SK-N-SH (cell line): Measurements from ENCODE around the gene TUBB4A. TPM values are rescaled to one million over a fixed set of nuclear protein-coding genes. Genes with fewer than 3 reads are reported as not detected.

Source experiments
- CTCF ChIA-PET: fragments of 300-600, 350-600 bp; formaldehyde crosslinking; extraction: SDS; loops from one replicate; lab custom pipeline; 2021; lab: Yijun Ruan, JAX
- POLR2A ChIA-PET: fragments of 350-600 bp; sonication (Branson Sonifier 250); formaldehyde crosslinking; extraction: SDS; loops from one replicate; lab custom pipeline; 2020; ENCODE audit warnings: antibody characterized with exemption, inconsistent platforms; lab: Yijun Ruan, JAX
- DNase-seq: peaks from one replicate; pipeline ENCODE4 v3.0.0; 2012
- H2AFZ ChIP-seq: fragments of 200-600 bp; sonication (generic); 2 replicates; pipeline ENCODE4 v1.8.1; 2016; ENCODE audit warnings: antibody characterized with exemption, mild to moderate bottlenecking, low read depth
- H3F3A ChIP-seq: fragments of 200-600 bp; sonication (generic); replicated peaks from 2 replicates; pipeline ENCODE3; 2016; ENCODE audit warnings: antibody characterized with exemption, mild to moderate bottlenecking; ENCODE audit not compliant: insufficient read depth
- H3K27ac ChIP-seq, 2 experiments: fragments of 200-500 bp in 1 of 2; fragments of 200-600 bp in 1 of 2; sonication (Bioruptor generic) in 1 of 2; sonication (generic), shearing (Covaris generic) in 1 of 2; 2 replicates each; pipeline versions ENCODE4 v1.5.1 to v1.6.1; 2014 to 2016; ENCODE audit warnings: low read depth in 2 of 2, inconsistent platforms in 1 of 2, low read length in 1 of 2, mild to moderate bottlenecking in 1 of 2, mixed read lengths in 1 of 2
- H3K27me3 ChIP-seq: fragments of 200-600 bp; sonication (generic), shearing (Covaris generic); 2 replicates; pipeline ENCODE4 v1.6.1; 2016; ENCODE audit warnings: mixed run types; ENCODE audit not compliant: insufficient read depth
- H3K36me3 ChIP-seq, 2 experiments: fragments of 200-500 bp in 1 of 2; fragments of 200-600 bp in 1 of 2; sonication (Bioruptor generic) in 1 of 2; sonication (generic) in 1 of 2; replicated peaks in 1 of 2; 2 replicates each; pipeline versions ENCODE3 to v1.5.1; 2014 to 2016; ENCODE audit warnings: low read length in 1 of 2, mild to moderate bottlenecking in 1 of 2; ENCODE audit not compliant: insufficient read depth in 2 of 2, control insufficient read depth in 1 of 2
- H3K4me1 ChIP-seq, 2 experiments: fragments of 200-500 bp in 1 of 2; fragments of 200-600 bp in 1 of 2; sonication (Bioruptor generic) in 1 of 2; sonication (generic), shearing (Covaris generic) in 1 of 2; 2 replicates each; pipeline versions ENCODE4 v1.5.1 to v1.6.1; 2014 to 2016; ENCODE audit warnings: low read depth in 1 of 2, low read length in 1 of 2, mixed run types in 1 of 2; ENCODE audit not compliant: insufficient read depth in 2 of 2, control insufficient read depth in 1 of 2
- H3K4me2 ChIP-seq: fragments of 200-600 bp; sonication (generic), shearing (Covaris generic); 2 replicates; pipeline ENCODE4 v1.6.1; 2017; ENCODE audit warnings: mixed run types
- H3K4me3 ChIP-seq, 2 experiments: fragments of 200-500 bp in 1 of 2; fragments of 200-600 bp in 1 of 2; sonication (Bioruptor generic) in 1 of 2; sonication (generic), shearing (Covaris generic) in 1 of 2; 2 replicates each; pipeline versions ENCODE4 v1.5.1 to v1.8.1; 2014 to 2016; ENCODE audit warnings: low read depth in 2 of 2, inconsistent platforms in 1 of 2, low read length in 1 of 2, mild to moderate bottlenecking in 1 of 2, mixed read lengths in 1 of 2, moderate library complexity in 1 of 2
- H3K79me2 ChIP-seq: fragments of 200-600 bp; sonication (generic); 2 replicates; pipeline ENCODE4 v1.8.1; 2017; ENCODE audit warnings: mild to moderate bottlenecking; ENCODE audit not compliant: insufficient read depth
- H3K9ac ChIP-seq: fragments of 200-600 bp; sonication (generic); 2 replicates; pipeline ENCODE4 v1.6.1; 2017; ENCODE audit warnings: mixed run types
- H3K9me2 ChIP-seq: fragments of 200-600 bp; sonication (generic); 2 replicates; pipeline ENCODE4 v1.6.1; 2017; ENCODE audit warnings: mixed run types
- H3K9me3 ChIP-seq: fragments of 200-600 bp; sonication (generic); 2 replicates; pipeline ENCODE4 v1.6.1; 2017; ENCODE audit warnings: mixed run types, mild to moderate bottlenecking, moderate library complexity
- H4K20me1 ChIP-seq: fragments of 200-600 bp; sonication (generic); 2 replicates; pipeline ENCODE4 v1.6.1; 2017; ENCODE audit warnings: mild to moderate bottlenecking, mixed run types; ENCODE audit not compliant: insufficient read depth
- EZH2phosphoT487 ChIP-seq: fragments of 200-600 bp; sonication (generic); IDR thresholded peaks from 2 replicates; pipeline ENCODE4 v1.6.1; 2017; ENCODE audit warnings: low read depth, mixed run types, mild to moderate bottlenecking, antibody characterized with exemption, moderate library complexity, borderline replicate concordance
- FOXJ3 ChIP-seq: sonication (generic); formaldehyde crosslinking; IDR thresholded peaks from 2 replicates; pipeline ENCODE4 v1.5.1; 2020; ENCODE audit warnings: mild to moderate bottlenecking, missing genetic modification reagents
- GABPA ChIP-seq: IDR thresholded peaks from 2 replicates; pipeline ENCODE4 v1.4.0; 2012; ENCODE audit warnings: low read depth, mild to moderate bottlenecking
- GATA2 ChIP-seq: sonication (generic); formaldehyde crosslinking; IDR thresholded peaks from 2 replicates; pipeline ENCODE4 v1.5.0; 2020; ENCODE audit warnings: mild to moderate bottlenecking, missing genetic modification reagents
- MXI1 ChIP-seq: IDR thresholded peaks from 2 replicates; pipeline ENCODE4 v1.6.1; 2012; ENCODE audit warnings: mild to moderate bottlenecking, low read depth, low read length, improper control_type of control experiment
- PBX3 ChIP-seq: IDR thresholded peaks from 2 replicates; pipeline ENCODE4; 2012
- POLR2AphosphoS5 ChIP-seq: IDR thresholded peaks from 2 replicates; pipeline ENCODE4 v1.6.1; 2012; ENCODE audit warnings: low read depth, low read length
- RCOR1 ChIP-seq: fragments of 150-350 bp; IDR thresholded peaks from 2 replicates; pipeline ENCODE4 v1.6.1; 2017; ENCODE audit warnings: antibody characterized with exemption, low read length
- SMC3 ChIP-seq: IDR thresholded peaks from 2 replicates; pipeline ENCODE4 v1.6.1; 2012; ENCODE audit warnings: low read depth, low read length, improper control_type of control experiment
- TAF1 ChIP-seq: IDR thresholded peaks from 2 replicates; pipeline ENCODE4 v1.6.1; 2012; ENCODE audit warnings: low read depth, mild to moderate bottlenecking, low read length, moderate library complexity, borderline replicate concordance
- TCF12 ChIP-seq: IDR thresholded peaks from 2 replicates; pipeline ENCODE4 v1.4.0; 2012
- TEAD4 ChIP-seq: IDR thresholded peaks from 2 replicates; pipeline ENCODE4 v1.4.0; 2012; ENCODE audit warnings: mild to moderate bottlenecking, borderline replicate concordance; ENCODE audit not compliant: insufficient read depth
- YY1 ChIP-seq: IDR thresholded peaks from 2 replicates; pipeline ENCODE4 v1.4.0; 2012; ENCODE audit warnings: low read depth, mild to moderate bottlenecking
- WGBS: methylation state at CpG from one replicate; pipeline ENCODE4 v1.1.6; 2017; ENCODE audit warnings: low lambda C conversion rate; 5-methylcytosine and 5-hydroxymethylcytosine counted together
- polyA plus RNA-seq, 3 experiments: library from polyadenylated mRNA; depleted of rRNA; stranded (reverse); fragments of >200 nt; gene quantifications; 2 replicates each; pipeline ENCODE4 v1.2.3, GENCODE V29; 2012
- TF ChIP-seq, protein P1 (sequence below): fragments of 150-350 bp; IDR thresholded peaks from 2 replicates; pipeline ENCODE4 v1.6.1; 2017; ENCODE audit warnings: antibody characterized with exemption, low read length, low read depth, borderline replicate concordance
- TF ChIP-seq, protein P2 (sequence below): IDR thresholded peaks from 2 replicates; pipeline ENCODE4 v1.4.0; 2012; ENCODE audit warnings: low read depth, borderline replicate concordance
- TF ChIP-seq, protein P3 (sequence below): fragments of 150-350 bp; IDR thresholded peaks from 2 replicates; pipeline ENCODE4 v1.6.1; 2016; ENCODE audit warnings: mild to moderate bottlenecking, low read depth, low read length
- TF ChIP-seq, protein P4 (sequence below): IDR thresholded peaks from 2 replicates; pipeline ENCODE4 v1.4.0; 2012; ENCODE audit warnings: low read depth

Gene TUBB4A
- polyA plus RNA-seq, 1 of the 3 experiments (the other 2 are of a cell fraction) = 4.5 TPM

DNA sequence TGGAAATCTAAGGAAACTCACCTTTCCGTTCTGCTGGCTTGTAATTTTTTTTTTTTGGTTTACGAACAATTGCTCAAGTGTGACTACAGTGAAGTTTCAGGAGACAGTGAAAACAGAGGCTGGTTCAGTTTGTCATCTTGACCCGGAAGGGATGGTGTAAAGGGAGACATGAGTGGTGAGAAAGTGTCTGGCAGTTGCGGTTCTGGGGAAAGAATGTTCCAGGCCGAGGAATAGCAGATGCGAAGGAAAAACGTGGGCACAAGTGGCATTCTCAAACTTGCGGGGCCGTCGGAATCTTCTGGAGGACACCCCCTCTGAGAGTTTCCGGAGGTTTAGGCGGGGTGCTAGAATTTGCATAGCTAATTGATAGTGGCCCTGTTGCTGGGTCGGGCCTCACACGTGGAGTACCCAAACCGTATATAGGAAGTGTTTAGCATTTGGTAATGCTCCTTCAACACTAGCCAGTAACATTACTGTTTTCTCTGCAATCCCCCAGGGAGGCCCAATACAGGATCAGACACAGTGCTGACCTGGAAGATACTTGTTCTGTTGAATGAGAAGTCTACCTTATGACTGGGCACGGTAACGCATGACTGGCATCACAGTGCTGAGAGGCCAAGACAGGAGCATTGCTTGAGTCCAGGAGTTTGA lies 25.9 kb upstream of the TUBB4A start:
- Histone ChIP-seq H3K4me1 (no peaks in the 10 kb centered on the region; a peak in 1 of 4 replicates), H3K27me3 (peaks cover 15% of the 10 kb centered on the region; the same call in 1 of the 2 replicates), H3K4me2 (no peak overlapping the region), H4K20me1 (no peaks in the 10 kb centered on the region), H3K27ac (no peak overlapping the region), H3K36me3 (no peaks in the 10 kb centered on the region), H3K79me2 (peaks cover 14% of the 10 kb centered on the region), H3K9me3 (no peaks in the 10 kb centered on the region), H2AFZ (no peak overlapping the region), H3K9ac (no peak overlapping the region), H3K9me2 (no peaks in the 10 kb centered on the region), H3K4me3 (no peak overlapping the region), H3F3A (peaks cover 4% of the 10 kb centered on the region)
- ChIA-PET POLR2A (no interaction called here), CTCF (interaction anchor here (1.9 kb wide), 1 partner anchor 11 kb away, joined by 6 read pairs; no protein-coding TSS in a partner anchor)
- 69% methylated on average over 17 of the region's 17 CpGs for WGBS
- TF ChIP-seq, protein P1, sequence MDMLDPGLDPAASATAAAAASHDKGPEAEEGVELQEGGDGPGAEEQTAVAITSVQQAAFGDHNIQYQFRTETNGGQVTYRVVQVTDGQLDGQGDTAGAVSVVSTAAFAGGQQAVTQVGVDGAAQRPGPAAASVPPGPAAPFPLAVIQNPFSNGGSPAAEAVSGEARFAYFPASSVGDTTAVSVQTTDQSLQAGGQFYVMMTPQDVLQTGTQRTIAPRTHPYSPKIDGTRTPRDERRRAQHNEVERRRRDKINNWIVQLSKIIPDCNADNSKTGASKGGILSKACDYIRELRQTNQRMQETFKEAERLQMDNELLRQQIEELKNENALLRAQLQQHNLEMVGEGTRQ = no peak
- TF ChIP-seq SMC3 (no peak), TEAD4 (no peak), TCF12 (no peak), GABPA (no peak), GATA2 (CRISPR knock-in tag) (no peak), RCOR1 (no peak), PBX3 (no peak), EZH2phosphoT487 (no peak)
- TF ChIP-seq, protein P2, sequence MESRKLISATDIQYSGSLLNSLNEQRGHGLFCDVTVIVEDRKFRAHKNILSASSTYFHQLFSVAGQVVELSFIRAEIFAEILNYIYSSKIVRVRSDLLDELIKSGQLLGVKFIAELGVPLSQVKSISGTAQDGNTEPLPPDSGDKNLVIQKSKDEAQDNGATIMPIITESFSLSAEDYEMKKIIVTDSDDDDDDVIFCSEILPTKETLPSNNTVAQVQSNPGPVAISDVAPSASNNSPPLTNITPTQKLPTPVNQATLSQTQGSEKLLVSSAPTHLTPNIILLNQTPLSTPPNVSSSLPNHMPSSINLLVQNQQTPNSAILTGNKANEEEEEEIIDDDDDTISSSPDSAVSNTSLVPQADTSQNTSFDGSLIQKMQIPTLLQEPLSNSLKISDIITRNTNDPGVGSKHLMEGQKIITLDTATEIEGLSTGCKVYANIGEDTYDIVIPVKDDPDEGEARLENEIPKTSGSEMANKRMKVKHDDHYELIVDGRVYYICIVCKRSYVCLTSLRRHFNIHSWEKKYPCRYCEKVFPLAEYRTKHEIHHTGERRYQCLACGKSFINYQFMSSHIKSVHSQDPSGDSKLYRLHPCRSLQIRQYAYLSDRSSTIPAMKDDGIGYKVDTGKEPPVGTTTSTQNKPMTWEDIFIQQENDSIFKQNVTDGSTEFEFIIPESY = no peak
- no peak for DNase-seq

GRCh38 chr19:6524311-6524710 lies 22.2 kb upstream of the TUBB4A start:
- Histone ChIP-seq H3K79me2 (no peaks in the 10 kb centered on the region), H3F3A (peaks cover under 1% of the 10 kb centered on the region), H2AFZ (no peak overlapping the region), H3K4me2 (no peak overlapping the region), H3K4me1 (no peaks in the 10 kb centered on the region), H3K36me3 (no peaks in the 10 kb centered on the region), H3K9me2 (no peaks in the 10 kb centered on the region), H3K27me3 (no peaks in the 10 kb centered on the region), H3K4me3 (no peak overlapping the region), H4K20me1 (no peaks in the 10 kb centered on the region), H3K9ac (no peak overlapping the region), H3K9me3 (no peaks in the 10 kb centered on the region), H3K27ac (no peak overlapping the region)
- ChIA-PET CTCF (interaction anchor here (0.7 kb wide), 1 partner anchor 339 kb away, joined by 4 read pairs; no protein-coding TSS in a partner anchor), POLR2A (no interaction called here)
- DNase-seq = no peak
- 78% methylated on average over 2 of the region's 2 CpGs for WGBS
- TF ChIP-seq PBX3 (no peak), TAF1 (no peak), POLR2AphosphoS5 (no peak), MXI1 (no peak), FOXJ3 (no peak), EZH2phosphoT487 (no peak), YY1 (no peak), SMC3 (no peak)
- TF ChIP-seq, protein P1 = no peak
- TF ChIP-seq, protein P3, sequence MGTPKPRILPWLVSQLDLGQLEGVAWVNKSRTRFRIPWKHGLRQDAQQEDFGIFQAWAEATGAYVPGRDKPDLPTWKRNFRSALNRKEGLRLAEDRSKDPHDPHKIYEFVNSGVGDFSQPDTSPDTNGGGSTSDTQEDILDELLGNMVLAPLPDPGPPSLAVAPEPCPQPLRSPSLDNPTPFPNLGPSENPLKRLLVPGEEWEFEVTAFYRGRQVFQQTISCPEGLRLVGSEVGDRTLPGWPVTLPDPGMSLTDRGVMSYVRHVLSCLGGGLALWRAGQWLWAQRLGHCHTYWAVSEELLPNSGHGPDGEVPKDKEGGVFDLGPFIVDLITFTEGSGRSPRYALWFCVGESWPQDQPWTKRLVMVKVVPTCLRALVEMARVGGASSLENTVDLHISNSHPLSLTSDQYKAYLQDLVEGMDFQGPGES = no peak
- TF ChIP-seq, protein P4, sequence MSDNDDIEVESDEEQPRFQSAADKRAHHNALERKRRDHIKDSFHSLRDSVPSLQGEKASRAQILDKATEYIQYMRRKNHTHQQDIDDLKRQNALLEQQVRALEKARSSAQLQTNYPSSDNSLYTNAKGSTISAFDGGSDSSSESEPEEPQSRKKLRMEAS = no peak
